Effector memory CD4-positive, alpha-beta T cell (primary cell): ENCODE data around the gene TEDC2.

Experiments
- DNase-seq, 3 donors: peaks; one replicate each; pipeline ENCODE4 v3.0.0-alpha.2; 2020
- H3K27ac ChIP-seq: 2 replicates; pipeline ENCODE4 v1.7.0; 2013; ENCODE audit warnings: mild to moderate bottlenecking, low read length, moderate library complexity; ENCODE audit not compliant: insufficient read depth, poor library complexity, severe bottlenecking
- H3K27me3 ChIP-seq: replicated peaks from 2 replicates; pipeline ENCODE4 v1.7.0; 2013; ENCODE audit warnings: mild to moderate bottlenecking, low read length; ENCODE audit not compliant: insufficient read depth, control insufficient read depth, poor library complexity, severe bottlenecking
- H3K36me3 ChIP-seq: 2 replicates; pipeline ENCODE4 v1.7.0; 2013; ENCODE audit warnings: mild to moderate bottlenecking, low read length, moderate library complexity; ENCODE audit not compliant: control insufficient read depth, insufficient read depth
- H3K4me1 ChIP-seq: 2 replicates; pipeline ENCODE4 v1.7.0; 2013; ENCODE audit warnings: low read length, mild to moderate bottlenecking; ENCODE audit not compliant: control insufficient read depth, insufficient read depth, poor library complexity, severe bottlenecking
- H3K4me3 ChIP-seq: 2 replicates; pipeline ENCODE4 v1.7.0; 2013; ENCODE audit warnings: low read length, low read depth, mild to moderate bottlenecking; ENCODE audit not compliant: insufficient read depth, poor library complexity, severe bottlenecking
- H3K9me3 ChIP-seq: 2 replicates; pipeline ENCODE4 v1.7.0; 2013; ENCODE audit warnings: mild to moderate bottlenecking, low read length, moderate library complexity; ENCODE audit not compliant: control insufficient read depth

TEDC2 gene

GRCh38 chr16:2455081-2455845 lies 4.6 kb upstream of the TEDC2 start:
- H3K36me3 ChIP-seq: no peaks in the 10 kb centered on the region
- H3K9me3 ChIP-seq: no peaks in the 10 kb centered on the region
- no peak overlapping the region for H3K27ac ChIP-seq
- H3K4me3 ChIP-seq: no peak overlapping the region
- no peaks in the 10 kb centered on the region for H3K27me3 ChIP-seq
- H3K4me1 ChIP-seq: peaks cover 9% of the 10 kb centered on the region
- DNase-seq: no peak

- Histone ChIP-seq H3K9me3 (no peaks in the 10 kb centered on the region), H3K27ac (no peak overlapping the region), H3K4me1 (peaks cover 12% of the 10 kb centered on the region), H3K27me3 (no peaks in the 10 kb centered on the region), H3K4me3 (no peak overlapping the region), H3K36me3 (no peaks in the 10 kb centered on the region)
- no peak for DNase-seq
Measured at GRCh38 chr16:2456551-2457153, 3.3 kb upstream of the TEDC2 start.

- Histone ChIP-seq H3K4me3 (no peak overlapping the region), H3K9me3 (no peaks in the 10 kb centered on the region), H3K4me1 (peaks cover 12% of the 10 kb centered on the region), H3K27ac (no peak overlapping the region), H3K27me3 (no peaks in the 10 kb centered on the region), H3K36me3 (no peaks in the 10 kb centered on the region)
- DNase-seq: no peak
Measured at GRCh38 chr16:2457267-2457666, 2.6 kb upstream of the TEDC2 start.

GRCh38 chr16:2457946-2458345 lies 2.0 kb upstream of the TEDC2 start:
- no peaks in the 10 kb centered on the region for H3K36me3 ChIP-seq
- no peak overlapping the region for H3K27ac ChIP-seq
- no peak overlapping the region for H3K4me3 ChIP-seq
- H3K4me1 ChIP-seq: peaks cover 12% of the 10 kb centered on the region
- no peaks in the 10 kb centered on the region for H3K9me3 ChIP-seq
- H3K27me3 ChIP-seq: no peaks in the 10 kb centered on the region
- DNase-seq: no peak

- Histone ChIP-seq H3K27me3 (no peaks in the 10 kb centered on the region), H3K27ac (no peak overlapping the region), H3K4me3 (peak overlapping the region; percentile 74), H3K4me1 (peaks cover 12% of the 10 kb centered on the region), H3K36me3 (no peaks in the 10 kb centered on the region), H3K9me3 (no peaks in the 10 kb centered on the region)
- DNase-seq: no peak
Measured at GRCh38 chr16:2458887-2459646, 842 bp upstream of the TEDC2 start.

GRCh38 chr16:2460391-2460713 lies 443 bp downstream of the TEDC2 start:
- no peaks in the 10 kb centered on the region for H3K36me3 ChIP-seq
- no peaks in the 10 kb centered on the region for H3K9me3 ChIP-seq
- H3K4me1 ChIP-seq: peaks cover 12% of the 10 kb centered on the region
- no peaks in the 10 kb centered on the region for H3K27me3 ChIP-seq
- H3K27ac ChIP-seq: no peak overlapping the region
- peak overlapping the region; percentile 74 for H3K4me3 ChIP-seq
- DNase-seq: no peak

GRCh38 chr16:2460916-2461315 lies 1.0 kb downstream of the TEDC2 start:
- Histone ChIP-seq H3K27ac (no peak overlapping the region), H3K36me3 (no peaks in the 10 kb centered on the region), H3K4me3 (no peak overlapping the region), H3K27me3 (no peaks in the 10 kb centered on the region), H3K4me1 (peaks cover 12% of the 10 kb centered on the region), H3K9me3 (no peaks in the 10 kb centered on the region)
- no peak for DNase-seq

- no peaks in the 10 kb centered on the region for H3K27me3 ChIP-seq
- no peak for DNase-seq
- peaks cover 12% of the 10 kb centered on the region for H3K4me1 ChIP-seq
- H3K36me3 ChIP-seq: no peaks in the 10 kb centered on the region
- H3K27ac ChIP-seq: no peak overlapping the region
- H3K4me3 ChIP-seq: no peak overlapping the region
- H3K9me3 ChIP-seq: no peaks in the 10 kb centered on the region
Measured at GRCh38 chr16:2462031-2462866, 2.3 kb downstream of the TEDC2 start.

GRCh38 chr16:2464333-2464732 lies 4.4 kb downstream of the TEDC2 start:
- H3K36me3 ChIP-seq: no peaks in the 10 kb centered on the region
- H3K4me3 ChIP-seq: no peak overlapping the region
- H3K4me1 ChIP-seq: peaks cover 24% of the 10 kb centered on the region
- no peak overlapping the region for H3K27ac ChIP-seq
- peaks cover 13% of the 10 kb centered on the region for H3K27me3 ChIP-seq
- no peak for DNase-seq
- no peaks in the 10 kb centered on the region for H3K9me3 ChIP-seq
